ENCODE data around the gene TGFBRAP1.

TGFBRAP1 gene

GRCh38 chr2:105309147-105309545 lies 20.4 kb downstream of the TGFBRAP1 start:
- no peak for DNase-seq

- DNase-seq: no peak
These were observed 21.0 kb downstream of the TGFBRAP1 start for GRCh38 chr2:105308382-105309146.

- no peak for DNase-seq
These were observed 21.6 kb downstream of the TGFBRAP1 start for GRCh38 chr2:105307962-105308361.

GRCh38 chr2:105307550-105307949 lies 22.0 kb downstream of the TGFBRAP1 start:
- no peak for DNase-seq

GRCh38 chr2:105307146-105307545 lies 22.4 kb downstream of the TGFBRAP1 start:
- no peak for DNase-seq

- DNase-seq: no peak
These were observed 27.9 kb downstream of the TGFBRAP1 start for GRCh38 chr2:105301646-105302045.

GRCh38 chr2:105299290-105299689 lies 30.2 kb downstream of the TGFBRAP1 start:
- DNase-seq: no peak

- no peak for DNase-seq
These were observed 31.5 kb downstream of the TGFBRAP1 start for GRCh38 chr2:105298017-105298416.

- no peak for DNase-seq
These were observed 32.3 kb downstream of the TGFBRAP1 start for GRCh38 chr2:105297216-105297615.

GRCh38 chr2:105296017-105296611 lies 33.4 kb downstream of the TGFBRAP1 start:
- no peak for DNase-seq

- peak; percentile 51 for DNase-seq
These were observed 34.6 kb downstream of the TGFBRAP1 start for GRCh38 chr2:105294844-105295481.

GRCh38 chr2:105294046-105294445 lies 35.5 kb downstream of the TGFBRAP1 start:
- DNase-seq: no peak

GRCh38 chr2:105291981-105292380 lies 37.6 kb downstream of the TGFBRAP1 start:
- no peak for DNase-seq

GRCh38 chr2:105290981-105291660 lies 38.4 kb downstream of the TGFBRAP1 start:
- no peak for DNase-seq

GRCh38 chr2:105288133-105288532 lies 41.4 kb downstream of the TGFBRAP1 start:
- no peak for DNase-seq

- DNase-seq: no peak
These were observed 41.8 kb downstream of the TGFBRAP1 start for GRCh38 chr2:105287692-105288091.

GRCh38 chr2:105283532-105283931 lies 46.0 kb downstream of the TGFBRAP1 start:
- no peak for DNase-seq

- DNase-seq: no peak
These were observed 49.3 kb downstream of the TGFBRAP1 start for GRCh38 chr2:105280281-105280680.

GRCh38 chr2:105279126-105279525 lies 50.4 kb downstream of the TGFBRAP1 start:
- DNase-seq: no peak

- no peak for DNase-seq
These were observed 50.9 kb downstream of the TGFBRAP1 start for GRCh38 chr2:105278654-105279053.

- DNase-seq: no peak
These were observed 55.5 kb downstream of the TGFBRAP1 start for GRCh38 chr2:105274046-105274445.

GRCh38 chr2:105272176-105272575 lies 57.4 kb downstream of the TGFBRAP1 start:
- no peak for DNase-seq

- no peak for DNase-seq
These were observed 58.0 kb downstream of the TGFBRAP1 start for GRCh38 chr2:105271393-105272045.

Measured in amniotic stem cell (primary cell).